HS-5 (cell line): ENCODE measurements around the gene ASAP2.
A peak's percentile ranks its signal among the peaks of the same experiment; 100 is the strongest.

Source experiments
- DNase-seq: peaks from one replicate; pipeline ENCODE4 v3.0.0-alpha.2; 2012; ENCODE audit warnings: low read depth

ASAP2 gene

GRCh38 chr2:9231291-9232165 is 24.9 kb downstream of the ASAP2 start:
- no peak for DNase-seq

GRCh38 chr2:9232166-9232479 is 25.5 kb downstream of the ASAP2 start:
- no peak for DNase-seq

- no peak for DNase-seq
Measured at GRCh38 chr2:9232886-9233285, 26.3 kb downstream of the ASAP2 start.

GRCh38 chr2:9234680-9235146 is 28.1 kb downstream of the ASAP2 start:
- peak; percentile 96 for DNase-seq

GRCh38 chr2:9235147-9236044 is 28.8 kb downstream of the ASAP2 start:
- DNase-seq, result no peak

- no peak for DNase-seq
Measured at GRCh38 chr2:9236045-9236344, 29.4 kb downstream of the ASAP2 start.

- DNase-seq, result no peak
Measured at GRCh38 chr2:9236867-9237266, 30.3 kb downstream of the ASAP2 start.

GRCh38 chr2:9237831-9238230 is 31.2 kb downstream of the ASAP2 start:
- DNase-seq, result no peak

GRCh38 chr2:9238591-9239326 is 32.1 kb downstream of the ASAP2 start:
- DNase-seq, result no peak

GRCh38 chr2:9239616-9240015 is 33.0 kb downstream of the ASAP2 start:
- no peak for DNase-seq

- DNase-seq, result no peak
Measured at GRCh38 chr2:9240745-9241144, 34.1 kb downstream of the ASAP2 start.

- DNase-seq, result no peak
Measured at GRCh38 chr2:9241233-9241632, 34.6 kb downstream of the ASAP2 start.

GRCh38 chr2:9243357-9243756 is 36.7 kb downstream of the ASAP2 start:
- DNase-seq, result no peak

- DNase-seq, result no peak
Measured at GRCh38 chr2:9244985-9245544, 38.5 kb downstream of the ASAP2 start.

GRCh38 chr2:9247177-9247576 is 40.6 kb downstream of the ASAP2 start:
- DNase-seq, result no peak

GRCh38 chr2:9247786-9248185 is 41.2 kb downstream of the ASAP2 start:
- no peak for DNase-seq

- DNase-seq, result no peak
Measured at GRCh38 chr2:9248363-9248762, 41.8 kb downstream of the ASAP2 start.

GRCh38 chr2:9249020-9249800 is 42.6 kb downstream of the ASAP2 start:
- DNase-seq, result peak; percentile 65

GRCh38 chr2:9250091-9250490 is 43.5 kb downstream of the ASAP2 start:
- DNase-seq, result no peak

GRCh38 chr2:9250498-9251153 is 44.0 kb downstream of the ASAP2 start:
- no peak for DNase-seq
